Uterus (tissue), 4 donors: ENCODE measurements around the gene HIPK1. TPM values are rescaled to one million over a fixed set of nuclear protein-coding genes. Genes with fewer than 3 reads are reported as not detected.

Source experiments
- DNase-seq, 2 donors: peaks; one replicate each; pipeline ENCODE4 v3.0.0-alpha.2; 2019 to 2020
- H3K27ac ChIP-seq, 2 donors: fragments of 200-600 bp; sonication (generic); 1 replicate in 1 of 2; 2 replicates in 1 of 2; pipeline ENCODE4 v1.5.1; 2016 to 2018
- H3K27me3 ChIP-seq, 2 donors: fragments of 200-600 bp; sonication (generic); one replicate each; pipeline ENCODE4 v1.5.1; 2018 to 2019; ENCODE audit warnings: control low read depth in 1 of 2
- H3K36me3 ChIP-seq, 2 donors: fragments of 200-600 bp; sonication (generic); one replicate each; pipeline ENCODE4 v1.5.1; 2019; ENCODE audit warnings: control low read depth in 1 of 2
- H3K4me1 ChIP-seq, 2 donors: fragments of 200-600 bp; sonication (generic); one replicate each; pipeline ENCODE4 v1.5.1; 2018 to 2019; ENCODE audit warnings: control low read depth in 1 of 2
- H3K4me3 ChIP-seq, 2 donors: fragments of 200-600 bp; sonication (generic); 1 replicate in 1 of 2; 2 replicates in 1 of 2; pipeline ENCODE4 v1.5.1; 2018 to 2019; ENCODE audit warnings: mild to moderate bottlenecking in 1 of 2
- H3K9me3 ChIP-seq, 2 donors: fragments of 200-600 bp; sonication (generic); one replicate each; pipeline ENCODE4 v1.5.1; 2019; ENCODE audit warnings: control low read depth in 1 of 2
- POLR2A ChIP-seq, 2 donors: fragments of 450-650 bp; IDR thresholded peaks; one replicate each; pipeline ENCODE4 v1.6.1; 2016; ENCODE audit warnings: antibody characterized with exemption in 2 of 2, mild to moderate bottlenecking in 1 of 2, moderate library complexity in 1 of 2
- intact Hi-C: fragments of 100-400 bp; cut with DNase I; formaldehyde crosslinking; loops from one replicate; pipeline ENCODE4 v1.15.1; 2023; ENCODE audit warnings: low total_unique reads
- total RNA-seq, 4 donors: library from RNA; depleted of rRNA in 3 of 4; stranded (reverse); fragments of >200 nt in 3 of 4; gene quantifications; one replicate each; pipeline versions ENCODE4 v1.1.0 to v1.2.4, GENCODE V29; 2014 to 2023
- TF ChIP-seq, protein P1 (sequence below), 4 experiments: fragments of 200-600 bp in 2 of 4; fragments of 450-650 bp in 2 of 4; sonication (generic) in 2 of 4; IDR thresholded peaks; one replicate each; pipeline ENCODE4 v1.5.1; 2016 to 2019; ENCODE audit warnings: antibody characterized with exemption in 4 of 4, mild to moderate bottlenecking in 2 of 4, moderate library complexity in 1 of 4
- donor health status: DM: yes; HTN: yes; CAD: no.

The HIPK1 gene
- total RNA-seq, 4 donors from 2014 or later, result 21.5 to 92.7 (median 39.7) TPM

DNA sequence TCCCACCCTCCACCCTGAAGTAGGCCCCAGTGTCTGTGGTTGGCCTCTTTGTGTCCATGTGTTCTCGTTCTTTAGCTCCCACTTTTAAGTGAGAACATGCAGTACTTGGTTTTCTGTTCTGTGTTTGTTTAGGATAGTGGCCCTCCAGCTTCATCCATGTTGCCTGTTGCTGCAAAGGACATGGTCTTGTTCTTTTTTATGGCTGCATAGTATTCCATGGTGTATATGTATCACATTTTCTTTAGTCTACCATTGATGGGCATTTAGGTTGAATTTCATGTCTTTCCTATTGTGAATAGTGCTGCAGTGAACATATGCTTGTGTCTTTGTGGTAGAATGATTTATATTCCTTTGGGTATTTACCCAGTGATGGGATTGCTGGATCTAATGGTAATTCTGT, 6.1 kb downstream of the HIPK1 start:
- DNase-seq, result no peak
- intact Hi-C loops, result no loop called here
- no peaks in the 10 kb centered on the region for H3K27me3 ChIP-seq
- peaks cover 0 to 5% of the 10 kb centered on the region in 2 donors for H3K4me1 ChIP-seq
- no peaks in the 10 kb centered on the region for H3K36me3 ChIP-seq
- H3K4me3 ChIP-seq, result no peak overlapping the region
- H3K27ac ChIP-seq, result no peak overlapping the region
- TF ChIP-seq POLR2A (IDR thresholded peaks at IDR 0.05), result no peak
- no peaks in the 10 kb centered on the region for H3K9me3 ChIP-seq

DNA sequence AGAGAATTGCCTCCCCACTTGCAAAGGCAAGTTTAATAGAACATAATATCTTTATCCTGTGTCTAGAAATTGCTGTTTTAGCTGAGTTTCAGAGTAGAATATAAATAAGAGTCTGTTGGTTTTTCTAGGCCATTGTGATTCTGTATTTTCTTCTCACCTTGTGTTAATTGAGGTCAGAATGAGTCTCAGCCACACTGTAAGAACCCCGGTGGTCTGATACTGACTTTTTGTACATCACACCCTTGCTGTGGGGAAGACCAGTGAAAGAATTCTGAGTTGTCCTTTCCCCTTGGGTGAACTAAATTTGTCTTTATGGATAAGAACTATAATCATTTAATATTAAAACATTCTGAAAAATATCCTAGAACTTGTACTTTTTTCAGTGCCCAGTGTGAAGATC, 6.8 kb downstream of the HIPK1 start:
- H3K4me3 ChIP-seq, result no peak overlapping the region
- intact Hi-C loops, result no loop called here
- H3K27ac ChIP-seq, result no peak overlapping the region
- H3K9me3 ChIP-seq, result no peaks in the 10 kb centered on the region
- peaks cover 0 to 5% of the 10 kb centered on the region in 2 donors for H3K4me1 ChIP-seq
- TF ChIP-seq POLR2A (IDR thresholded peaks at IDR 0.05), result no peak
- TF ChIP-seq, protein P1, sequence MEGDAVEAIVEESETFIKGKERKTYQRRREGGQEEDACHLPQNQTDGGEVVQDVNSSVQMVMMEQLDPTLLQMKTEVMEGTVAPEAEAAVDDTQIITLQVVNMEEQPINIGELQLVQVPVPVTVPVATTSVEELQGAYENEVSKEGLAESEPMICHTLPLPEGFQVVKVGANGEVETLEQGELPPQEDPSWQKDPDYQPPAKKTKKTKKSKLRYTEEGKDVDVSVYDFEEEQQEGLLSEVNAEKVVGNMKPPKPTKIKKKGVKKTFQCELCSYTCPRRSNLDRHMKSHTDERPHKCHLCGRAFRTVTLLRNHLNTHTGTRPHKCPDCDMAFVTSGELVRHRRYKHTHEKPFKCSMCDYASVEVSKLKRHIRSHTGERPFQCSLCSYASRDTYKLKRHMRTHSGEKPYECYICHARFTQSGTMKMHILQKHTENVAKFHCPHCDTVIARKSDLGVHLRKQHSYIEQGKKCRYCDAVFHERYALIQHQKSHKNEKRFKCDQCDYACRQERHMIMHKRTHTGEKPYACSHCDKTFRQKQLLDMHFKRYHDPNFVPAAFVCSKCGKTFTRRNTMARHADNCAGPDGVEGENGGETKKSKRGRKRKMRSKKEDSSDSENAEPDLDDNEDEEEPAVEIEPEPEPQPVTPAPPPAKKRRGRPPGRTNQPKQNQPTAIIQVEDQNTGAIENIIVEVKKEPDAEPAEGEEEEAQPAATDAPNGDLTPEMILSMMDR (IDR thresholded peaks at IDR 0.05), result no peak
- H3K27me3 ChIP-seq, result no peaks in the 10 kb centered on the region
- no peaks in the 10 kb centered on the region for H3K36me3 ChIP-seq
- DNase-seq, result no peak

DNA sequence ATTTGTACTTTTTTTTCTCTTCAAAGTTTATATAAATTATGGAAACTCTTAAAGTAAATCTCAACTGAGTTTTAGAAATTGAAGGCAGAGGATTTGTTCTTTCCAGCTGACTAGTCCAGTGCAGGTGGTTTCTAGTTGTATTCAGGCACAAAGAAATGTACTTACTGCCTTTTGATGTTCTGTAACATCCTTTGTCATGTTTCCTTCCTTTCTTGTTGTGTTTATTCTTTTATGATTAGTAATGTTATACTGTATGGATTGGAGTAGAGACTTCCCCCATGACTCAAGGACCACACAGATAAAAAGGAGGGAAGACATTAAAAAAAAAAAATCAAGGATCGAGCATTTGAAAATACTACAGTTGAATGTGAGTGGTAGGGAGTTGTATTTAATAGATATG, 8.0 kb downstream of the HIPK1 start:
- TF ChIP-seq, protein P1 (IDR thresholded peaks at IDR 0.05), result no peak
- TF ChIP-seq POLR2A (IDR thresholded peaks at IDR 0.05), result no peak
- H3K4me3 ChIP-seq, result no peak overlapping the region
- intact Hi-C loops, result no loop called here
- no peaks in the 10 kb centered on the region for H3K36me3 ChIP-seq
- H3K27me3 ChIP-seq, result no peaks in the 10 kb centered on the region
- H3K9me3 ChIP-seq, result no peaks in the 10 kb centered on the region
- no peak overlapping the region for H3K27ac ChIP-seq
- no peak for DNase-seq
- H3K4me1 ChIP-seq, result peaks cover 0 to 5% of the 10 kb centered on the region in 2 donors

DNA sequence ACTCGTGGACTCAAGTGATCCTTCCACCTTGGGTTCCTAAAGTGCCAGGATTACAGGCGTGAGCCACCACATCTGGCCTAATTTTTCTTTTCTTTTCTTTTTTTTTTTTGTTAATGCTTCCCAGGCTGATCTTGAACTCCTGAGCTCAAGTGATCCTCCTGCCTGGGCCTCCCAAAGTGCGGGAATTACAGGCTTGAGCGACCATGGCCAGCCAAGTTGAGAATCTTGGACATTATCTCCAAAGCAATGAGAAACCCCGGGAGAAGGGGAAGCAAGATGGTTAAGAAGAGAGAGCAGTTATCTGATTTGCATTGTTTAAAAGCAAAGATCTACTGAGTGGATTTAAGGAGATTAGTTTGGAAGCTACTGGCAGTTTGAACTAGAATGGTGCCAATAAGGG, 9.1 kb downstream of the HIPK1 start:
- no peak for TF ChIP-seq POLR2A (IDR thresholded peaks at IDR 0.05)
- TF ChIP-seq, protein P1 (IDR thresholded peaks at IDR 0.05), result no peak
- Histone ChIP-seq H3K27ac (no peak overlapping the region), H3K4me3 (no peak overlapping the region), H3K4me1 (no peaks in the 10 kb centered on the region), H3K27me3 (no peaks in the 10 kb centered on the region), H3K9me3 (no peaks in the 10 kb centered on the region), H3K36me3 (no peaks in the 10 kb centered on the region)
- intact Hi-C loops, result no loop called here
- DNase-seq, result no peak

DNA sequence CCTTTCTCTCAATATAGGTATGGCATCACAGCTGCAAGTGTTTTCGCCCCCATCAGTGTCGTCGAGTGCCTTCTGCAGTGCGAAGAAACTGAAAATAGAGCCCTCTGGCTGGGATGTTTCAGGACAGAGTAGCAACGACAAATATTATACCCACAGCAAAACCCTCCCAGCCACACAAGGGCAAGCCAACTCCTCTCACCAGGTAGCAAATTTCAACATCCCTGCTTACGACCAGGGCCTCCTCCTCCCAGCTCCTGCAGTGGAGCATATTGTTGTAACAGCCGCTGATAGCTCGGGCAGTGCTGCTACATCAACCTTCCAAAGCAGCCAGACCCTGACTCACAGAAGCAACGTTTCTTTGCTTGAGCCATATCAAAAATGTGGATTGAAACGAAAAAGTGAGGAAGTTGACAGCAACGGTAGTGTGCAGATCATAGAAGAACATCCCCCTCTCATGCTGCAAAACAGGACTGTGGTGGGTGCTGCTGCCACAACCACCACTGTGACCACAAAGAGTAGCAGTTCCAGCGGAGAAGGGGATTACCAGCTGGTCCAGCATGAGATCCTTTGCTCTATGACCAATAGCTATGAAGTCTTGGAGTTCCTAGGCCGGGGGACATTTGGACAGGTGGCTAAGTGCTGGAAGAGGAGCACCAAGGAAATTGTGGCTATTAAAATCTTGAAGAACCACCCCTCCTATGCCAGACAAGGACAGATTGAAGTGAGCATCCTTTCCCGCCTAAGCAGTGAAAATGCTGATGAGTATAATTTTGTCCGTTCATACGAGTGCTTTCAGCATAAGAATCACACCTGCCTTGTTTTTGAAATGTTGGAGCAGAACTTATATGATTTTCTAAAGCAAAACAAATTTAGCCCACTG, 11.5 kb downstream of the HIPK1 start:
- H3K27ac ChIP-seq, result no peak overlapping the region
- intact Hi-C loops, result no loop called here
- H3K27me3 ChIP-seq, result no peaks in the 10 kb centered on the region
- no peak overlapping the region for H3K4me3 ChIP-seq
- no peak for DNase-seq
- H3K4me1 ChIP-seq, result no peaks in the 10 kb centered on the region
- no peaks in the 10 kb centered on the region for H3K9me3 ChIP-seq
- TF ChIP-seq, protein P1 (IDR thresholded peaks at IDR 0.05), result no peak
- TF ChIP-seq POLR2A (IDR thresholded peaks at IDR 0.05), result no peak
- no peaks in the 10 kb centered on the region for H3K36me3 ChIP-seq
